HG02763 (cell line): ENCODE data around the gene CD3E.

Experiments used
- ATAC-seq: cut with Tn5 transposase; IDR thresholded peaks from one replicate; pipeline ENCODE4 v1.9.1; 2021; ENCODE audit warnings: mild to moderate bottlenecking, moderate library complexity; ENCODE audit not compliant: unreplicated experiment

Gene CD3E

GRCh38 chr11:118321386-118322082 lies 17.0 kb downstream of the CD3E start:
- no peak for ATAC-seq

GRCh38 chr11:118322721-118323120 lies 18.2 kb downstream of the CD3E start:
- ATAC-seq: no peak

GRCh38 chr11:118325283-118325682 lies 20.8 kb downstream of the CD3E start:
- no peak for ATAC-seq

DNA sequence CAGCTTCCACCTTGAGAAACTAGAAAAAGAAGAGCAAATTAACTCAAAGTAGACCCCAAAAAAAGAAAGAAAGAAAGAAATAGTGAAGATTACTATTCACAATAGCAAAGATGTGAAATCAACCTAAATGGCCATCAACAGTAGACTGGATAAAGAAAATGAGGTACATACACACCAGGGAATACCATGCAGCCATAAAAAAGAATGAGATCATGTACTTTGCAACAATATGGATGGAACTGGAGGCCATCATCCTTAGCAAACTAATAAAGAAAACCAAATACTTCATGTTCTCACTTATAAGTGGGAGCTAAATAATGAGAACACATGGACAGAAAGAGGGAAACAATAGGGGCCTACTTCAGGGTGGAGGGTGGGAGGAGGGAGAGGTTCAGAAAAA lies 24.2 kb downstream of the CD3E start:
- no peak for ATAC-seq

GRCh38 chr11:118334745-118335144 lies 30.2 kb downstream of the CD3E start:
- ATAC-seq: no peak

DNA sequence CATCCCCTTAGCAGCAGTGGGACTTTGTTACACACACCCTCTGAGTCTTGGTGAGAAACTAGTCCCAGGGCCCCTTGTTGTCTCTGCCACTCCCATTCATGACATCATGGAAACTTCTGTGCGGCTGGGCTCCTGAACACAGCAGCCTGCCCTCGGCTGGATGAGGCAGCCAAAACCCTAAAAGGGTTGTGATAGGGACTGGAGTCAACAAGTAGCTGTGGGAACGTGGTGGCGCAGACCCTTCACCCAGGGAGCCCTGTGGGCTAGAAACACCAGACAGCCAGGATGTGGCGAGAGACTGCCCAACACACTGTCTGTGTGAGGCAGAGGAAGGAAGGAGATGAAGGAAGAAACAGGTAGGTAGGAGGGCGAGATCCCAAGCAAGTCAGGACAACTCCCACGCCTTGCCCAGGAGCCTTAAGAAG lies 34.1 kb downstream of the CD3E start:
- ATAC-seq: no peak

GRCh38 chr11:118339281-118339961 lies 34.9 kb downstream of the CD3E start:
- ATAC-seq: no peak

DNA sequence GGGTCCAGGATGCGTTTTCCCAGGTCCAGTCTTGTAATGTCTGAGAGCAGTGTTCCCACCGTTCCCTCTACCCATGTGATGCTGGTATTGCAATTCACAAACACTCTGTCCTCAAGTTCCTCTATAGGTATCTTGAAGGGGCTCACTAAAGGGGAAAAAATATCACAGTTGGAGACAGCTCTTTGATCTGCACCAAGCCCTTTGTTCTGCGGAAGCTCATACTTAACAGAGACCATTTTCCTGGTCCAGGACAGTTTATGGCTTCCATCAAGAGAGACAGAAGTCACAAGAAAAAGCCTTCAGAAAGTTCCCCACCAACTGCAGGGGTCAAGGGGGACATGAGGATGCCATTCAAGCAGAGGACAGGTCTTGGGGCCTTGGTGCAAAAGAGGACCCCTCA lies 35.9 kb downstream of the CD3E start:
- ATAC-seq: no peak

- ATAC-seq: no peak
Observed at GRCh38 chr11:118341261-118341660, 36.7 kb downstream of the CD3E start.

DNA sequence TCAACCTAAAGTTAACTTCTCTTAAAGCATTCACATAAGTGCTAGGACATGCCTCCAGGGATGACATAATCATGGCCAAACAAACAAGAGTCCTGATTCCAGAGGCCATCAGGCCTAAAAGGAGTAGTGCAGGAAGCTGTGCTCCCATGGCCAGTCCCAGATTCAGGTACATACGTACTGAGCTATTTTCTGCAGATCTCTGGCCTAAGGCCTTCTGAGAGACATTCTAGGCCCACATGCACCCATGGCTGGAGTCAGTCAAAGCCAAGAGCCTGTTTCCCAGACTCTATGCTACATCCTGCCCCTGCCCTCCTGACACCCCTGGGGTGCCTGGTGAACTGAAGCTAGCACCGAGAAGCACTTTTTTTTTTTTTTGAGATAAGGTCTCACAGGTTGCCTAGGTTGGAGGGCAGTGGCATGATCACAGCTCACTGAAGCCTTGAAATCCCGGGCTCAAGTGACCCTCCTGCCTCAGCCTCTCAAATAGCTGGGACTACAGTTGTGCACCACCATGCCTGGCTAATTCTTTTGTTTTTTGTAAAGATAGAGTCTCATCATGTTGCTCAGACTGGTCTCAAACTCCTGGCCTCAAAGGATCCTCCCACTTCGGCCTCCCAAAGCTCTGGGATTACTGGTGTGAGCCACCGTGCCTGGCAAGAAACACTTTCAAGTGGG lies 37.4 kb downstream of the CD3E start:
- no peak for ATAC-seq

- ATAC-seq: no peak
Observed at GRCh38 chr11:118342503-118343161, 38.1 kb downstream of the CD3E start, which contains the start of gene CD3D. Gene CD3D, minus strand, starts transcription at chr11:118342705. Its CDS starts 98 bp downstream, at chr11:118342607.

DNA sequence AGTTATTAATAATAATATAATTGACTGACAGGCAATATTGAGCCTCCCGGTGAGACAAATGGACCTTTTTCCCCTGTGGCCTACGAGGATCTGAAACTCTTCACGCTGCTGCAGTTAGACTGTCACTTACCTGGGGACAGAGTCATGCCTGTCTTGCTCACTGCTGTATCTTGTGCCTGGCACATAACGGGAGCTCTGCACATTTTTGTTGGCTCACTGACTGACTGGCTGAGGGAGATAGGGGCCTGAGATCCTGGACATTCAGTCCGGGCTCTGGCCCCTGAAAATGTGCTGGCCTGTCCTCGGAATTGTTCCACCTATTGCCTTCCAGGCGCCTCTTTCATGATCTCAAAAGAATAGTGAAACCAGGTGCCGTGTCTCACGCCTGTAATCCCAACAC lies 38.7 kb downstream of the CD3E start:
- no peak for ATAC-seq

- ATAC-seq: no peak
Observed at GRCh38 chr11:118343981-118344515, 39.5 kb downstream of the CD3E start, which contains the start of gene CD3G. Gene CD3G, plus strand, starts transcription at chr11:118344344. Its CDS starts 80 bp downstream, at chr11:118344424.

DNA sequence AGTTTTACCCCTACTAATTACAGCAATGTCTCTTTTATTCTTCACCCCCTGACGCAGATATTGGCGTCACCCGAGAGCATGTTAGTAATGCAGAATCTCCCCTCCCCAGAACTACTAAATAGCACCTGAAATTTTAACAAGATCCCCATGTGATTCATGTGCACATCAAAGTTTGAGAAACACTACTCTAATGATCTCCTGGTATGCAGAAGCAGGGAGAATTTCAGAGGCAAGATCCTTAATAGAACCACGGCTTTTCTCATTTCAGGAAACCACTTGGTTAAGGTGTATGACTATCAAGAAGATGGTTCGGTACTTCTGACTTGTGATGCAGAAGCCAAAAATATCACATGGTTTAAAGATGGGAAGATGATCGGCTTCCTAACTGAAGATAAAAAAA lies 44.9 kb downstream of the CD3E start:
- no peak for ATAC-seq

GRCh38 chr11:118353084-118353710 lies 48.7 kb downstream of the CD3E start:
- ATAC-seq: no peak

DNA sequence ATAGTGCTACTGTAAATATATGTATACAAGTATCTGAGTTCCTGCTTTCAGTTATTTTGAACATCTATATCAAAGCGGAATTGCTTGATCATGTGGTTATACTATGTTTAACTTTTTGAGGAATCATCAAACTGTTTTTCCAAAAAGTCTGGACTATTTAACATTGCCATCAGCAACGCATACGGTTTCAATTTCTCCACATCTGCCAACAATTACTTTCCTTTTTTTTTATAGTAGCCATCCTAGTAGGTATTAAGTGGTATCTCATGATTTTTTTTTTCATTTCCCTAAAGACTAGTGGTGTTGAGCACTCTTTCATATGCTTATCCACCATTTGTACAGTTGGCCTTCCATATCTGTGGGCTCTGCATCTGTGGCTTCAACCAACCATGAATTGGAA lies 53.5 kb downstream of the CD3E start:
- no peak for ATAC-seq

DNA sequence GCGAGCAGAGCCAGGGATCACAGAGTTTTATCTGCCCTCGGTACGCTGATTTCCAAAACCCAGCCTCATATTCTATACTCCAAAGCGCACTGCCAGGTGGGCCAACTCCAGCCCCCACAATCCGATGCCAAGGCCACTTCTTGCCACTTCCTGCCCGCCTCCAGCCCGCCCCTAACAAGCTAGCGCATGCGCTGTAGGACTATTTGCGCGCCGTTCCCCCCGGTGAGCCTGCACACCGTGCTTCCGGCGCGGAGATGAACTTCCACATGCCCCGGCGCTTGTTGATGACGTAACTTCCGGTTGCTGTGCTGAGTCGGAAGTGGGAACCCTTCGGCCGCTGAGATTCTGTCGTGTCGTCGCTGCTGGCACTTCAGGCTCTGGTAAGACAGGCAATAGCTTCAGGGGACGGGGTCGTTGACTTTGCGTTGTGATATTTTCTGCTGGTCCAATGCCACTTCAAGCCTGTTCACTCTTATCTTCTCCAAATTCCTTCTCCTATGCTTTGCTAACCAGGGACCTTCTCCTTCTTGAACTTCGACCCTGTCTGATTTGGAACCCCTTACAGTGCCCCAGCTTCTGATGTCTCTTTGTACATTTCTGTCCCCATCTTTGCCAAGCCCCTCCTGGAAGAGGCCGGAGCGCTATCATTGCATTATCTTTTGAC lies 54.9 kb downstream of the CD3E start, which contains the start of gene UBE4A:
Gene UBE4A, plus strand, starts transcription at position 306 of the 664 bp plus-strand sequence. CDS start 5,481 bp downstream, outside the sequence.
- ATAC-seq: peak; percentile 83

DNA sequence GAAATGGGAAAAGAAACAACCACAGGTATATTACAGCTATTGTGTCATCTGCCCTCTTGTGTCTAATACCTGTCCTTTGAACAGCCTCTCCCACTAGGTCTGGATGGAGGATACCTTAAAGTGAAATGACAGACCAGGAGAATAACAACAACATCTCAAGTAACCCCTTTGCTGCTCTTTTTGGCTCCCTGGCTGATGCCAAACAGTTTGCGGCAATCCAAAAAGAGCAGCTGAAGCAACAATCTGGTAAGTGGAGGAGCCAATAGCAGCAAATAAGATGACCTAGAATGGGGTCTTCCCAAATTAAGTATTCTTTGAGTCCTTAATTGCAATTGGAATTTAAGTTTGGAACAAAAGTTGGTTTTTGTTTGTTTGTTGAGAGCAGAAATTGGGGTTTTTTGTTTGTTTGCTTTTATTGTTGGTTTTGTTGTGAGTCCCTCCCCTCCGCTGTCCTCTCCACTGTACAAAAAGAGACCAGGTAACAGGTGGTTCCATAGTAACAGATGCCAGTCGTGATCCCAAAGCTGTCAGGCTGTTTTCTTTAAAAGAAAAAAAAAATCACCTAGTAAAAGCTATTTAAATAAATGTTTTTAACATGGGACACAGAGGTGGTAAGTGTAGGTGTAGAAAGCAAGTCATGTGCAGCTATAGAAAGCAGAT lies 60.6 kb downstream of the CD3E start:
- no peak for ATAC-seq
